PC-3 (cell line): ENCODE data around the gene PYGM. TPM values are rescaled to one million over a fixed set of nuclear protein-coding genes. Genes with fewer than 3 reads are reported as not detected.
A peak's percentile ranks its signal among the peaks of the same experiment; 100 is the strongest.

Experiments used
- ATAC-seq: fragments of 200-7000 bp; cut with Tn5 transposase; 2 replicates; pipeline ENCODE4 v1.9.1; 2020; ENCODE audit warnings: mild to moderate bottlenecking, moderate library complexity
- BruUV-seq: library from RNA; stranded (reverse); fragments of 400-500 nt; replicated peaks from 2 replicates; lab custom pipeline; 2021; lab: Mats Ljungman, UMichigan
- CTCF ChIA-PET: fragments of 300-600 bp; sonication (Branson Sonifier 250); formaldehyde crosslinking; loops from one replicate; lab custom pipeline; 2022; ENCODE audit warnings: antibody characterized with exemption; lab: Charles Lee
- POLR2A ChIA-PET: fragments of 300-600 bp; sonication (Branson Sonifier 250); formaldehyde crosslinking; loops from one replicate; lab custom pipeline; 2022; ENCODE audit warnings: antibody characterized with exemption; ENCODE audit not compliant: unreplicated experiment; lab: Charles Lee
- DNase-seq: peaks from one replicate; pipeline ENCODE4 v3.0.0-alpha.2; 2015
- H2AFZ ChIP-seq: fragments of 300-600 bp; sonication (generic); 2 replicates; pipeline ENCODE4 v1.6.0; 2016; ENCODE audit warnings: antibody characterized with exemption, low read length
- H3F3A ChIP-seq: fragments of 300-600 bp; sonication (generic); one replicate; pipeline ENCODE4 v1.6.0; 2017; ENCODE audit warnings: antibody characterized with exemption, low read length, control low read depth, mild to moderate bottlenecking; ENCODE audit not compliant: unreplicated experiment
- H3K27ac ChIP-seq: fragments of 300-600 bp; sonication (generic); 2 replicates; pipeline ENCODE4 v1.5.1; 2016; ENCODE audit warnings: mild to moderate bottlenecking, low read length
- H3K27me3 ChIP-seq: fragments of 300-600 bp; sonication (generic); 2 replicates; pipeline ENCODE4 v1.6.1; 2016; ENCODE audit warnings: low read length, mixed read lengths
- H3K36me3 ChIP-seq: fragments of 300-600 bp; sonication (generic); 2 replicates; pipeline ENCODE4 v1.6.1; 2016; ENCODE audit warnings: low read depth, mixed run types, low read length, mixed read lengths
- H3K4me1 ChIP-seq: fragments of 300-600 bp; sonication (generic); 2 replicates; pipeline ENCODE4 v1.5.1; 2016; ENCODE audit warnings: low read length; ENCODE audit not compliant: insufficient read depth
- H3K4me2 ChIP-seq: fragments of 300-600 bp; sonication (generic); 2 replicates; pipeline ENCODE4 v1.6.0; 2016; ENCODE audit warnings: low read length
- H3K4me3 ChIP-seq: fragments of 300-600 bp; sonication (generic); 2 replicates; pipeline ENCODE4 v1.5.1; 2016; ENCODE audit warnings: mild to moderate bottlenecking, low read length, mixed read lengths
- H3K79me2 ChIP-seq: fragments of 300-600 bp; sonication (generic); 2 replicates; pipeline ENCODE4 v1.6.1; 2017; ENCODE audit warnings: low read length, mixed read lengths
- H3K9ac ChIP-seq: fragments of 300-600 bp; sonication (generic); 2 replicates; pipeline ENCODE4 v1.6.0; 2016; ENCODE audit warnings: mild to moderate bottlenecking, low read length
- H3K9me2 ChIP-seq: fragments of 300-600 bp; sonication (generic); replicated peaks from 2 replicates; pipeline ENCODE4 v1.6.1; 2016; ENCODE audit warnings: mixed run types, low read length, mixed read lengths
- H3K9me3 ChIP-seq: fragments of 300-600 bp; sonication (generic); 2 replicates; pipeline ENCODE4 v1.6.1; 2016; ENCODE audit warnings: low read length, mixed read lengths
- H4K20me1 ChIP-seq: fragments of 300-600 bp; sonication (generic); 2 replicates; pipeline ENCODE4 v1.6.1; 2016; ENCODE audit warnings: low read length, mixed read lengths
- CTCF ChIP-seq: fragments of 300-600 bp; sonication (generic); conservative IDR thresholded peaks from 2 replicates; pipeline ENCODE4 v1.5.1; 2017; ENCODE audit warnings: antibody characterized with exemption, low read depth, mild to moderate bottlenecking, low read length
- EZH2 ChIP-seq: fragments of 300-600 bp; sonication (generic); IDR thresholded peaks from one replicate; pipeline ENCODE4 v1.6.1; 2017; ENCODE audit warnings: antibody characterized with exemption, mild to moderate bottlenecking, low read length; ENCODE audit not compliant: unreplicated experiment
- EZH2phosphoT487 ChIP-seq: fragments of 300-600 bp; sonication (generic); IDR thresholded peaks from 2 replicates; pipeline ENCODE4 v1.6.1; 2018; ENCODE audit warnings: mild to moderate bottlenecking, antibody characterized with exemption, low read length, borderline replicate concordance
- intact Hi-C: fragments of 100-400 bp; cut with micrococcal nuclease; formaldehyde crosslinking; loops from 2 replicates; pipeline ENCODE4 v1.9.0; 2023
- total RNA-seq: library from RNA; depleted of rRNA; stranded (reverse); fragments of >200 nt; gene quantifications from 2 replicates; pipeline ENCODE4 v1.2.3, GENCODE V29; 2014

The PYGM gene
- total RNA-seq, 1 experiment from 2014 or later: 0.95 TPM

- CTCF ChIA-PET: no interaction called here
- no peak overlapping the region for H3K27ac ChIP-seq
- H4K20me1 ChIP-seq: peaks cover 61% of the 10 kb centered on the region
- peak overlapping the region; percentile 88 for H3K4me2 ChIP-seq
- no TSS peak for BruUV-seq
- POLR2A ChIA-PET: no interaction called here
- peaks cover 60% of the 10 kb centered on the region for H3K36me3 ChIP-seq
- no peaks in the 10 kb centered on the region for H3K9me3 ChIP-seq
- H3F3A ChIP-seq: peaks cover 9% of the 10 kb centered on the region
- no peaks in the 10 kb centered on the region for H3K9me2 ChIP-seq
- H3K9ac ChIP-seq: peak overlapping the region; percentile 77; the same call in 1 of the 2 replicates
- no peak overlapping the region for H2AFZ ChIP-seq
- intact Hi-C loops: no loop called here
- TF ChIP-seq CTCF (no peak), EZH2 (no peak), EZH2phosphoT487 (no peak)
- peak overlapping the region; percentile 85 for H3K4me3 ChIP-seq
- no peaks in the 10 kb centered on the region for H3K27me3 ChIP-seq
- no peak for ATAC-seq
- peaks cover 25% of the 10 kb centered on the region for H3K4me1 ChIP-seq
- no peak for DNase-seq
- peaks cover 61% of the 10 kb centered on the region for H3K79me2 ChIP-seq
Observed at GRCh38 chr11:64776425-64776824, 16.7 kb upstream of the PYGM start.

- Histone ChIP-seq H2AFZ (no peak overlapping the region), H4K20me1 (peaks cover 83% of the 10 kb centered on the region), H3K9me2 (no peaks in the 10 kb centered on the region), H3K36me3 (peaks cover 83% of the 10 kb centered on the region), H3K27ac (no peak overlapping the region), H3K79me2 (peaks cover 83% of the 10 kb centered on the region), H3K4me1 (peaks cover 18% of the 10 kb centered on the region), H3K9ac (no peak overlapping the region), H3F3A (peaks cover 21% of the 10 kb centered on the region), H3K9me3 (no peaks in the 10 kb centered on the region), H3K4me2 (no peak overlapping the region), H3K27me3 (no peaks in the 10 kb centered on the region), H3K4me3 (no peak overlapping the region)
- BruUV-seq: no TSS peak
- ChIA-PET POLR2A (no interaction called here), CTCF (no interaction called here)
- intact Hi-C loops: no loop called here
- TF ChIP-seq EZH2: no peak
- no peak for TF ChIP-seq EZH2phosphoT487
- TF ChIP-seq CTCF: no peak
- ATAC-seq (no peak), DNase-seq (no peak)
Observed at GRCh38 chr11:64774144-64774543, 14.4 kb upstream of the PYGM start.

- TF ChIP-seq EZH2 (no peak), EZH2phosphoT487 (no peak), CTCF (no peak)
- no TSS peak for BruUV-seq
- Histone ChIP-seq H3K9me2 (no peaks in the 10 kb centered on the region), H3F3A (peaks cover 27% of the 10 kb centered on the region), H3K27ac (no peak overlapping the region), H3K36me3 (peaks cover 99% of the 10 kb centered on the region), H4K20me1 (peaks cover 99% of the 10 kb centered on the region), H3K9ac (no peak overlapping the region), H3K4me2 (no peak overlapping the region), H2AFZ (no peak overlapping the region), H3K4me1 (peaks cover 18% of the 10 kb centered on the region), H3K9me3 (no peaks in the 10 kb centered on the region), H3K4me3 (no peak overlapping the region), H3K79me2 (peaks cover 97% of the 10 kb centered on the region), H3K27me3 (no peaks in the 10 kb centered on the region)
- intact Hi-C loops: no loop called here
- ATAC-seq: no peak
- POLR2A ChIA-PET: no interaction called here
- CTCF ChIA-PET: interaction anchor here (0.7 kb wide), 1 partner anchor 736 kb away, joined by 4 read pairs; no protein-coding TSS in a partner anchor
- no peak for DNase-seq
Observed at GRCh38 chr11:64772303-64773018, 12.7 kb upstream of the PYGM start.
